ENCODE results near the gene RAB40C. TPM values are rescaled to one million over a fixed set of nuclear protein-coding genes. Genes with fewer than 3 reads are reported as not detected.

RAB40C gene
- total and polyA plus RNA-seq, 10 of the 15 experiments (the other 5 are each of a cell fraction or from before 2014, with no cell fraction given) = 0.06 to 12.8 (median 4.6) TPM

- TF ChIP-seq NFYB (IDR thresholded peaks at IDR 0.05; ENCODE audit: insufficient read depth, low read depth, low read length) = no peak
- TF ChIP-seq CHD2 (IDR thresholded peaks at IDR 0.05; ENCODE audit: borderline replicate concordance, low read depth, low read length) = peak; percentile 59; the same call in 1 of the 2 replicates
- no peak for TF ChIP-seq TCF12 (IDR thresholded peaks at IDR 0.05; ENCODE audit: low read depth, low read length)
- no peak for TF ChIP-seq WRNIP1 (IDR thresholded peaks at IDR 0.05; ENCODE audit: borderline replicate concordance, low read depth, low read length)
- no peak for TF ChIP-seq ASH2L (IDR thresholded peaks at IDR 0.05; ENCODE audit: borderline replicate concordance, low read depth)
- TF ChIP-seq PAX5 (IDR thresholded peaks at IDR 0.05; ENCODE audit: borderline replicate concordance, low read depth, low read length) = 0 out of 2 replicates have a peak, but pooled peaks have one; percentile 27
- TF ChIP-seq BCL3 (IDR thresholded peaks at IDR 0.05; ENCODE audit: borderline replicate concordance, insufficient read depth, low read depth, low read length, poor library complexity, severe bottlenecking) = no peak
- TF ChIP-seq SMAD5 (IDR thresholded peaks at IDR 0.05; ENCODE audit: low read depth) = no peak
- no peak for TF ChIP-seq KDM1A (IDR thresholded peaks at IDR 0.05; ENCODE audit: borderline replicate concordance)
- no peak for TF ChIP-seq FOXM1 (IDR thresholded peaks at IDR 0.05; ENCODE audit: low read depth, low read length)
- no peak for TF ChIP-seq PAX8 (IDR thresholded peaks at IDR 0.05)
- TF ChIP-seq ZBTB4 (CRISPR knock-in tag; IDR thresholded peaks at IDR 0.05) = no peak
- TF ChIP-seq MYB (IDR thresholded peaks at IDR 0.05; ENCODE audit: borderline replicate concordance, low read depth, low read length) = no peak
- TF ChIP-seq E2F4 (IDR thresholded peaks at IDR 0.05; ENCODE audit: low read depth, low read length) = peak; percentile 87
- peak; percentile 89 for TF ChIP-seq BMI1 (IDR thresholded peaks at IDR 0.05; ENCODE audit: borderline replicate concordance)
- peak; percentile 70; the same call in 1 of the 2 replicates for TF ChIP-seq GATAD2B (conservative IDR thresholded peaks at IDR 0.05; ENCODE audit: low read depth)
- TF ChIP-seq ATF2 (IDR thresholded peaks at IDR 0.05; ENCODE audit: low read length) = no peak
- no peak for TF ChIP-seq EP300 (IDR thresholded peaks at IDR 0.05; ENCODE audit: borderline replicate concordance in 1 of 2, control insufficient read depth in 1 of 2, low read depth in 2 of 2, low read length in 2 of 2)
- no peak for TF ChIP-seq HDAC2 (IDR thresholded peaks at IDR 0.05)
- TF ChIP-seq BRCA1 (IDR thresholded peaks at IDR 0.05; ENCODE audit: low read depth, low read length) = no peak
- no peak for TF ChIP-seq PBX3 (IDR thresholded peaks at IDR 0.05; ENCODE audit: insufficient replicate concordance, low read depth, low read length)
Observed at GRCh38 chr16:648781-649589, 59.1 kb downstream of the RAB40C start, which contains the start of gene WDR90 (continued).
